Fibroblast of skin of left quadriceps (primary cell): ENCODE measurements around the gene RASA2.
"Not testable (repeated sequence)": the region's sequence is repeated elsewhere in the genome, so short reads cannot be mapped to it uniquely, and the experiment has no call there.

Experiments used
- DNase-seq, 2 experiments: peaks; one replicate each; pipeline ENCODE4 v3.0.0-alpha.2; 2013; ENCODE audit warnings: low read depth in 2 of 2

Gene RASA2

GRCh38 chr3:141578202-141578973, 91.6 kb downstream of the RASA2 start:
- DNase-seq = no peak

GRCh38 chr3:141594357-141594756, 107.5 kb downstream of the RASA2 start:
- no peak for DNase-seq

GRCh38 chr3:141597931-141598330, 111.1 kb downstream of the RASA2 start:
- no peak for DNase-seq

GRCh38 chr3:141600331-141600730, 113.5 kb downstream of the RASA2 start:
- DNase-seq = no peak

- no peak for DNase-seq
Observed at GRCh38 chr3:141602706-141603105, 115.9 kb downstream of the RASA2 start.

- no peak for DNase-seq
Observed at GRCh38 chr3:141603473-141604035, 116.7 kb downstream of the RASA2 start.

- no peak for DNase-seq
Observed at GRCh38 chr3:141605883-141606282, 119.1 kb downstream of the RASA2 start.

GRCh38 chr3:141608438-141608837, 121.6 kb downstream of the RASA2 start:
- DNase-seq = no peak

GRCh38 chr3:141610939-141611338, 124.1 kb downstream of the RASA2 start:
- DNase-seq = no peak

GRCh38 chr3:141618103-141618910, 131.5 kb downstream of the RASA2 start:
- no peak for DNase-seq

- no peak for DNase-seq
Observed at GRCh38 chr3:141618938-141619337, 132.1 kb downstream of the RASA2 start.

- no peak for DNase-seq
Observed at GRCh38 chr3:141619450-141619849, 132.6 kb downstream of the RASA2 start.

GRCh38 chr3:141623691-141624090, 136.9 kb downstream of the RASA2 start:
- no peak for DNase-seq

GRCh38 chr3:141625506-141625905, 138.7 kb downstream of the RASA2 start:
- no peak for DNase-seq

GRCh38 chr3:141628334-141628733, 141.5 kb downstream of the RASA2 start:
- not testable (repeated sequence) for DNase-seq

GRCh38 chr3:141628868-141629441, 142.1 kb downstream of the RASA2 start:
- not testable (repeated sequence) for DNase-seq

- no peak for DNase-seq
Observed at GRCh38 chr3:141629976-141630375, 143.1 kb downstream of the RASA2 start.

GRCh38 chr3:141632779-141633374, 146.1 kb downstream of the RASA2 start:
- DNase-seq = no peak

GRCh38 chr3:141642215-141642614, 155.4 kb downstream of the RASA2 start:
- no peak for DNase-seq

- DNase-seq = peak; percentile 64 to 69
Observed at GRCh38 chr3:141643391-141643790, 156.6 kb downstream of the RASA2 start.

GRCh38 chr3:141643796-141644195, 157.0 kb downstream of the RASA2 start:
- no peak for DNase-seq

- DNase-seq = peak in 1 of 2 experiments; percentile 21
Observed at GRCh38 chr3:141644931-141645330, 158.1 kb downstream of the RASA2 start.
